Parathyroid adenoma (tissue), 2 donors: ENCODE results near the gene CATSPERZ.

ENCODE experiments used
- H2AFZ ChIP-seq: fragments of 300-600 bp; sonication (generic); one replicate; pipeline ENCODE4 v1.7.0; 2017; ENCODE audit warnings: antibody characterized with exemption, mild to moderate bottlenecking
- H3K27ac ChIP-seq: fragments of 300-600 bp; sonication (generic); one replicate; pipeline ENCODE4 v1.7.0; 2017
- H3K27me3 ChIP-seq: fragments of 300-600 bp; sonication (generic); one replicate; pipeline ENCODE4 v1.7.0; 2017; ENCODE audit warnings: low read length; ENCODE audit not compliant: control insufficient read depth, insufficient read depth
- H3K36me3 ChIP-seq: fragments of 300-600 bp; sonication (generic); one replicate; pipeline ENCODE4 v1.7.0; 2017; ENCODE audit warnings: low read length; ENCODE audit not compliant: control insufficient read depth, insufficient read depth
- H3K4me1 ChIP-seq: fragments of 300-600 bp; sonication (generic); one replicate; pipeline ENCODE4 v1.7.0; 2017; ENCODE audit warnings: control low read depth
- H3K4me2 ChIP-seq: fragments of 300-600 bp; sonication (generic); one replicate; pipeline ENCODE4 v1.7.0; 2017; ENCODE audit warnings: low read length
- H3K4me3 ChIP-seq: fragments of 300-600 bp; sonication (generic); one replicate; pipeline ENCODE4 v1.7.0; 2017; ENCODE audit warnings: low read depth, low read length
- H3K79me2 ChIP-seq: fragments of 300-600 bp; sonication (generic); one replicate; pipeline ENCODE4 v1.7.0; 2017; ENCODE audit warnings: control low read depth
- H3K9ac ChIP-seq: fragments of 300-600 bp; sonication (generic); one replicate; pipeline ENCODE4 v1.7.0; 2017; ENCODE audit warnings: mild to moderate bottlenecking
- H3K9me3 ChIP-seq: fragments of 300-600 bp; sonication (generic); one replicate; pipeline ENCODE4 v1.7.0; 2017; ENCODE audit warnings: low read length; ENCODE audit not compliant: control insufficient read depth
- TF ChIP-seq, protein P1 (sequence below): fragments of 300-600 bp; sonication (generic); IDR thresholded peaks from one replicate; pipeline ENCODE4 v1.7.0; 2017; ENCODE audit warnings: antibody characterized with exemption, mild to moderate bottlenecking
- donor health status: primary hyperparathyroidism.

Gene CATSPERZ

DNA sequence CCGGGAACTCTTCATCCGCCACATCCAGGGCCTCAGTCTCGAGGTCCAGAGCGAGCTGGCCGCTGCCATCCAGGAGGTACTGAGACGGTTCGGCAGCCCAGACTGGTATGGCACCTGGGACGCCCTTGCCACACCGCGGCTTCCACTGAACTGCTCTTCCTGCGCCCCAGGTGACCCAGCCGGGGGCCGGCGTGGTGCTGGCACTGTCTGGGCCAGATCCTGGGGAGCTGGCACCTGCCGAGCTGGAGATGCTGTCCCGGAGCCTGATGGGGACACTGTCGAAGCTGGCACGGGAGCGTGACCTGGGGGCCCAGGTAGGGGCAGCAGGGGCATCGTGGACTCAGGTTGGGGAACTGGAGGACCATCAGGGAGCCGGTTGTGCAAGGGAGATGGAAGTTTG, 41.3 kb downstream of the CATSPERZ start:
- H2AFZ ChIP-seq: no peak overlapping the region
- no peaks in the 10 kb centered on the region for H3K36me3 ChIP-seq
- H3K27me3 ChIP-seq: no peaks in the 10 kb centered on the region
- no peaks in the 10 kb centered on the region for H3K4me1 ChIP-seq
- H3K27ac ChIP-seq: no peak overlapping the region
- no peaks in the 10 kb centered on the region for H3K9me3 ChIP-seq
- no peak overlapping the region for H3K4me3 ChIP-seq
- H3K79me2 ChIP-seq: no peaks in the 10 kb centered on the region
- H3K9ac ChIP-seq: no peak overlapping the region
- no peak overlapping the region for H3K4me2 ChIP-seq
- TF ChIP-seq, protein P1, sequence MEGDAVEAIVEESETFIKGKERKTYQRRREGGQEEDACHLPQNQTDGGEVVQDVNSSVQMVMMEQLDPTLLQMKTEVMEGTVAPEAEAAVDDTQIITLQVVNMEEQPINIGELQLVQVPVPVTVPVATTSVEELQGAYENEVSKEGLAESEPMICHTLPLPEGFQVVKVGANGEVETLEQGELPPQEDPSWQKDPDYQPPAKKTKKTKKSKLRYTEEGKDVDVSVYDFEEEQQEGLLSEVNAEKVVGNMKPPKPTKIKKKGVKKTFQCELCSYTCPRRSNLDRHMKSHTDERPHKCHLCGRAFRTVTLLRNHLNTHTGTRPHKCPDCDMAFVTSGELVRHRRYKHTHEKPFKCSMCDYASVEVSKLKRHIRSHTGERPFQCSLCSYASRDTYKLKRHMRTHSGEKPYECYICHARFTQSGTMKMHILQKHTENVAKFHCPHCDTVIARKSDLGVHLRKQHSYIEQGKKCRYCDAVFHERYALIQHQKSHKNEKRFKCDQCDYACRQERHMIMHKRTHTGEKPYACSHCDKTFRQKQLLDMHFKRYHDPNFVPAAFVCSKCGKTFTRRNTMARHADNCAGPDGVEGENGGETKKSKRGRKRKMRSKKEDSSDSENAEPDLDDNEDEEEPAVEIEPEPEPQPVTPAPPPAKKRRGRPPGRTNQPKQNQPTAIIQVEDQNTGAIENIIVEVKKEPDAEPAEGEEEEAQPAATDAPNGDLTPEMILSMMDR: no peak

DNA sequence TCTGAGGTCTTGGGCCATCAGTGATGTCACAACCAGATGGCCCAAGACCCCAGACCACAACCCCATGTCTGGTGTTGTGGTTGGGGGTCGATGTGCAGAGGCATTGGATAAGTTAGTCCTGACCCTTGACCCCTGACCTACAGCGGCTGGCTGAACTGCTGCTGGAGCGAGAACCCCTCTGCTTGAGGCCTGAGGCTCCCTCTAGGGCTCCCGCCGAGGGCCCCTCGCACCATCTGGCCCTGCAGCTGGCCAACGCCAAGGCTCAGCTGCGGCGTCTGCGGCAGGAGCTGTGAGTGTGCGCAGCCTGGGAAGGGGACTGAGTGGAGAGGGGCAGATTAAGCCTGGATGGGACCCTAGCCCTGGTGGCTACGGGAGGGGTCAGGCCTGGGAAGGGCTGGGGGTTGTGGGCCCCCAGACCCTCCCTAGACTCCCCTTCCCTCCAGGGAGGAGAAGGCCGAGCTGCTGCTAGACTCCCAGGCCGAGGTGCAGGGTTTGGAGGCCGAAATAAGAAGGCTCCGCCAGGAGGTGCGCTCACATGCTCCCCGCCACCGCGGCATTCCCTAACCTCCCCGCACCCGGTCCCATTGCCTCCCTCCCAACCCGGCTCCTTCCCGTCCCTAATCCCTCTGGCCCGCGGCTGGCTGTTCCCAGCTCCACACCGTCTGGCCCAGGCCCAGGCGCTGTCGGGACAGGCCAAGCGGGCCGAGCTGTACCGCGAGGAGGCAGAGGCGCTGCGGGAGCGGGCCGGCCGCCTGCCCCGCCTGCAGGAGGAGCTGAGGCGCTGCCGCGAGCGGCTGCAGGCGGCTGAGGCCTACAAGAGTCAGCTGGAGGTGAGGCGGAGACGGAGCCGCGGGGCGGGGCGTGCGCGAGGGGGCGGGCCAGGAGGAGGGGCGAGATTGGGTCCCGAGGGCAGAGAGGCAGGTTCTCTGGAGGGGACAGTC, 42.0 kb downstream of the CATSPERZ start:
- Histone ChIP-seq H3K4me3 (peak overlapping the region; percentile 41), H3K4me1 (no peaks in the 10 kb centered on the region), H3K79me2 (no peaks in the 10 kb centered on the region), H3K27ac (peak overlapping the region; percentile 6), H3K36me3 (no peaks in the 10 kb centered on the region), H2AFZ (peak overlapping the region; percentile 84), H3K27me3 (no peaks in the 10 kb centered on the region), H3K9ac (no peak overlapping the region), H3K4me2 (peak overlapping the region; percentile 65), H3K9me3 (no peaks in the 10 kb centered on the region)
- TF ChIP-seq, protein P1: peak; percentile 42

DNA sequence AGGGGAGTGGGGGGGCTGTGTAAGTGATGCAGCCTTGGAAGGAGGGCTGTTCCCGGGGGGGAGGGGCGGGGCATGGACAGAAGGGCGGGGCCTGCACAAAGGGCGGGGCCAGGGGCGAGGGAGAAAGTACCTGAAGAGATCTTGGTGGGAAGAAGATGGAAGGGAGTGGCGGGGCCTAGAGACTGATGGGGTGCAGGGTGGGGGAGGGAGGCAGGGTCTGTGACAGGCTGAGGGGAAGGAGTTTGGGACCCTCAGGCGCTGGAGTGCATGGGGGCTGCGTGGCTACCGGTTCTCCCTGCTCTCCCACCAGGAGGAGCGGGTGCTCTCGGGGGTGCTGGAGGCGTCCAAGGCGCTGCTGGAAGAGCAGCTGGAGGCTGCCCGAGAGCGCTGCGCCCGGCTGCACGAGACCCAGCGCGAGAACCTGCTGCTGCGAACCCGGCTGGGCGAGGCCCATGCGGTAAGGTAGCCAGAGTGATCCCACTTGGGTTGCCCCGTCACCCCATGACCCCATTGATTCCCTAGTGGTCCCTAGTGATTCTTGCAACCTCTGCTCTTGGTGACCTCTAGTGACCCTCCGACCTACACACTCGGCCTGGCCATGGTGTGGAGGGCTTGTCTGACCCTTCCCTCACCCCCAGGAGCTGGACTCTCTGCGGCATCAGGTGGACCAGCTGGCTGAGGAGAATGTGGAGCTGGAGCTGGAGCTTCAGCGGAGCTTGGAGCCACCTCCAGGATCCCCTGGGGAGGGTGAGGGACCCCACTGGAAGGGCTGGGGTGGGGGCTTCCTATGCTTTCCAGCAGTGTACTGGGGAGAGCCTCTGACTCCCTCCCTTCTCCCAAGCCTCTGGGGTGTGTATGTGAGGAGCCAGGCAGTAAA, 42.9 kb downstream of the CATSPERZ start:
- Histone ChIP-seq H3K36me3 (no peaks in the 10 kb centered on the region), H3K27me3 (no peaks in the 10 kb centered on the region), H3K27ac (no peak overlapping the region), H3K9me3 (no peaks in the 10 kb centered on the region), H2AFZ (no peak overlapping the region), H3K4me3 (no peak overlapping the region), H3K4me1 (no peaks in the 10 kb centered on the region), H3K9ac (no peak overlapping the region), H3K4me2 (no peak overlapping the region), H3K79me2 (no peaks in the 10 kb centered on the region)
- TF ChIP-seq, protein P1: no peak

DNA sequence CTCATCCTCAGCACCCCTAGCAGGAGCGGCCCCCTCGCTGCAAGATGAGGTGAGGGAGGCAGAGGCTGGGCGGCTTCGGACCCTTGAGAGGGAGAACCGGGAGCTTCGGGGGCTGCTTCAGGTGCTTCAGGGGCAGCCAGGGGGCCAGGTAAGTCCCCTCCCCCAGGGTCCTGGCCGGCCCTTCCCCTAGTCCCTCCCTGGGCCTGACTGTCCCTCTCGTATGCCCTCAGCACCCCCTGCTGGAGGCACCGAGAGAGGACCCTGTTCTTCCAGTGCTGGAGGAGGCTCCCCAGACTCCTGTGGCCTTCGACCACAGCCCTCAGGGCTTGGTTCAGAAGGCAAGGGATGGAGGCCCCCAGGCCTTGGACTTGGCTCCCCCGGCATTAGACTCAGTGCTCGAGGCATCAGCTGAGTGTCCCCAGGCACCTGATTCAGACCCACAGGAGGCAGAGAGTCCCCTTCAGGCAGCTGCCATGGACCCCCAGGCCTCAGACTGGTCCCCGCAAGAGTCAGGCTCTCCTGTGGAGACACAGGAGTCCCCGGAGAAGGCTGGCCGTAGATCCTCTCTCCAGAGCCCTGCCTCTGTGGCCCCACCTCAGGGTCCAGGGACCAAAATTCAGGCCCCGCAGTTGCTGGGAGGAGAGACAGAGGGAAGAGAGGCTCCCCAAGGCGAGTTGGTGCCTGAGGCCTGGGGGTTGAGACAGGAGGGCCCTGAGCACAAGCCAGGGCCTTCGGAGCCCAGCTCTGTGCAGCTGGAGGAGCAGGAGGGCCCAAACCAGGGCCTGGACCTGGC, 43.8 kb downstream of the CATSPERZ start:
- Histone ChIP-seq H3K9me3 (no peaks in the 10 kb centered on the region), H3K4me3 (no peak overlapping the region), H3K4me1 (no peaks in the 10 kb centered on the region), H2AFZ (no peak overlapping the region), H3K27ac (no peak overlapping the region), H3K36me3 (no peaks in the 10 kb centered on the region), H3K27me3 (no peaks in the 10 kb centered on the region), H3K9ac (no peak overlapping the region), H3K4me2 (no peak overlapping the region), H3K79me2 (no peaks in the 10 kb centered on the region)
- TF ChIP-seq, protein P1: no peak
